ENCODE measurements around the gene C17orf113.

GRCh38 chr17:42042598-42043319 is 7.6 kb downstream of the C17orf113 start:
- TF ChIP-seq CTCF (IDR thresholded peaks at IDR 0.05) (no peak), POLR2A (IDR thresholded peaks at IDR 0.05) (no peak)
